ENCODE data around the gene LRRC53. TPM values are rescaled to one million over a fixed set of nuclear protein-coding genes. Genes with fewer than 3 reads are reported as not detected.

Gene LRRC53
- total RNA-seq, 2 donors from 2014 or later: not detected

Other genes with a start within 250 kb of the LRRC53 start
- gene ERICH3, start 161.2 kb upstream of the LRRC53 start, total RNA-seq: under 1 TPM in 1 of 2 donors, not detected in 1; 0.11 TPM
- gene CRYZ, start 220.4 kb upstream of the LRRC53 start, total RNA-seq: 10 to 100 TPM in 1 of 2 donors, 1 to 10 TPM in 1; 8.1 to 27.0 TPM
- gene TYW3, start 220.5 kb upstream of the LRRC53 start, total RNA-seq: 10 to 100 TPM in 1 of 2 donors, 1 to 10 TPM in 1; 8.2 to 11.8 TPM